ENCODE measurements around the gene TSPAN31. TPM values are rescaled to one million over a fixed set of nuclear protein-coding genes. Genes with fewer than 3 reads are reported as not detected.

TSPAN31 gene
- total and polyA plus RNA-seq, 12 donors: 21.1 to 37.4 (median 28.8) TPM

GRCh38 chr12:57760347-57760982, 15.6 kb downstream of the TSPAN31 start:
- Histone ChIP-seq H3K36me3 (peaks cover 0 to 23% (median 8%) of the 10 kb centered on the region in 9 donors), H3K27me3 (peaks cover 7 to 34% (median 32%) of the 10 kb centered on the region in 7 donors), H3K4me1 (peaks cover 8 to 29% (median 21%) of the 10 kb centered on the region in 9 donors), H3K4me3 (no peak overlapping the region), H3K27ac (no peak overlapping the region), H3K9me3 (no peaks in the 10 kb centered on the region)
- intact Hi-C loops (cut with DNase I): no loop called here
- DNase-seq: no peak
- ATAC-seq: no peak
- TF ChIP-seq, protein P1, sequence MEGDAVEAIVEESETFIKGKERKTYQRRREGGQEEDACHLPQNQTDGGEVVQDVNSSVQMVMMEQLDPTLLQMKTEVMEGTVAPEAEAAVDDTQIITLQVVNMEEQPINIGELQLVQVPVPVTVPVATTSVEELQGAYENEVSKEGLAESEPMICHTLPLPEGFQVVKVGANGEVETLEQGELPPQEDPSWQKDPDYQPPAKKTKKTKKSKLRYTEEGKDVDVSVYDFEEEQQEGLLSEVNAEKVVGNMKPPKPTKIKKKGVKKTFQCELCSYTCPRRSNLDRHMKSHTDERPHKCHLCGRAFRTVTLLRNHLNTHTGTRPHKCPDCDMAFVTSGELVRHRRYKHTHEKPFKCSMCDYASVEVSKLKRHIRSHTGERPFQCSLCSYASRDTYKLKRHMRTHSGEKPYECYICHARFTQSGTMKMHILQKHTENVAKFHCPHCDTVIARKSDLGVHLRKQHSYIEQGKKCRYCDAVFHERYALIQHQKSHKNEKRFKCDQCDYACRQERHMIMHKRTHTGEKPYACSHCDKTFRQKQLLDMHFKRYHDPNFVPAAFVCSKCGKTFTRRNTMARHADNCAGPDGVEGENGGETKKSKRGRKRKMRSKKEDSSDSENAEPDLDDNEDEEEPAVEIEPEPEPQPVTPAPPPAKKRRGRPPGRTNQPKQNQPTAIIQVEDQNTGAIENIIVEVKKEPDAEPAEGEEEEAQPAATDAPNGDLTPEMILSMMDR (IDR thresholded peaks at IDR 0.05): no peak
- 95 to 96% methylated on average over 3 of the region's 3 CpGs for WGBS, 2 donors

GRCh38 chr12:57761391-57761998, 16.7 kb downstream of the TSPAN31 start:
- DNase-seq (no peak), ATAC-seq (no peak)
- Histone ChIP-seq H3K36me3 (peaks cover 0 to 23% (median 8%) of the 10 kb centered on the region in 9 donors), H3K27me3 (peaks cover 7 to 44% (median 42%) of the 10 kb centered on the region in 7 donors), H3K9me3 (no peaks in the 10 kb centered on the region), H3K4me1 (peaks cover 11 to 31% (median 23%) of the 10 kb centered on the region in 9 donors), H3K4me3 (no peak overlapping the region), H3K27ac (no peak overlapping the region)
- TF ChIP-seq, protein P1 (IDR thresholded peaks at IDR 0.05): no peak
- intact Hi-C loops (cut with DNase I): no loop called here
- WGBS, 2 donors: 91 to 92% methylated on average over 4 of the region's 4 CpGs

DNA sequence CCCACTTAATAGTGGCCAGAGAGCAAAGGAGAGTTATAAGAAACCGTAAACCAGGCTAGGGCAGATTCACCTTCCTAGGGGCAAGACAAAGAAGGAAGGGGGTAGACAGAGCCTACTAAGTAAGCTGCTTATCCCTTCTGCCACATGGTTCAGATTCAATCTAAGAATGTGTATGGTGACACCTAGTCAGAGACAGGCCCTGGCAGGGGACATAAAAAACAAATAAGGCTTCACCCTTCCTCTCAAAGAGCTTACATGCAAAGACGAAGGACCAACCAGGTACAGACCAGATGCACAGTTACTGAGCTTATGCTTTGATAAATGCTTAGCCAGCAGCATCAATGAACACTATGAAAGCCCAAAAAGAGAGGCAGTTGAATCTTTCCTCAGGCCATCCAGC, 17.6 kb downstream of the TSPAN31 start:
- 93 to 94% methylated on average over 2 of the region's 2 CpGs for WGBS, 2 donors
- Histone ChIP-seq H3K4me1 (peaks cover 15 to 33% (median 26%) of the 10 kb centered on the region in 9 donors), H3K36me3 (peaks cover 0 to 20% (median 8%) of the 10 kb centered on the region in 9 donors), H3K27ac (no peak overlapping the region), H3K4me3 (no peak overlapping the region), H3K9me3 (no peaks in the 10 kb centered on the region), H3K27me3 (peaks cover 7 to 52% (median 45%) of the 10 kb centered on the region in 7 donors)
- intact Hi-C loops (cut with DNase I): no loop called here
- DNase-seq (no peak), ATAC-seq (no peak)
- TF ChIP-seq, protein P1 (IDR thresholded peaks at IDR 0.05): no peak

- WGBS, 2 donors: 67 to 75% methylated on average over 6 of the region's 6 CpGs
- Histone ChIP-seq H3K27me3 (peaks cover 7 to 56% (median 45%) of the 10 kb centered on the region in 7 donors), H3K4me1 (peaks cover 15 to 33% (median 26%) of the 10 kb centered on the region in 9 donors), H3K9me3 (no peaks in the 10 kb centered on the region), H3K36me3 (peaks cover 0 to 15% (median 2%) of the 10 kb centered on the region in 9 donors), H3K27ac (no peak overlapping the region), H3K4me3 (no peak overlapping the region)
- no peak for DNase-seq
- intact Hi-C loops (cut with DNase I): no loop called here
- TF ChIP-seq, protein P1 (IDR thresholded peaks at IDR 0.05): no peak
- ATAC-seq: no peak
Observed at GRCh38 chr12:57763881-57764661, 19.2 kb downstream of the TSPAN31 start.

Measured in heart right ventricle (tissue), 16 donors.